Parathyroid adenoma (tissue), 2 donors: ENCODE measurements around the gene KIF22.

ENCODE experiments used
- H2AFZ ChIP-seq: fragments of 300-600 bp; sonication (generic); one replicate; pipeline ENCODE4 v1.7.0; 2017; ENCODE audit warnings: antibody characterized with exemption, mild to moderate bottlenecking
- H3K27ac ChIP-seq: fragments of 300-600 bp; sonication (generic); one replicate; pipeline ENCODE4 v1.7.0; 2017
- H3K27me3 ChIP-seq: fragments of 300-600 bp; sonication (generic); one replicate; pipeline ENCODE4 v1.7.0; 2017; ENCODE audit warnings: low read length; ENCODE audit not compliant: control insufficient read depth, insufficient read depth
- H3K36me3 ChIP-seq: fragments of 300-600 bp; sonication (generic); one replicate; pipeline ENCODE4 v1.7.0; 2017; ENCODE audit warnings: low read length; ENCODE audit not compliant: control insufficient read depth, insufficient read depth
- H3K4me1 ChIP-seq: fragments of 300-600 bp; sonication (generic); one replicate; pipeline ENCODE4 v1.7.0; 2017; ENCODE audit warnings: control low read depth
- H3K4me2 ChIP-seq: fragments of 300-600 bp; sonication (generic); one replicate; pipeline ENCODE4 v1.7.0; 2017; ENCODE audit warnings: low read length
- H3K4me3 ChIP-seq: fragments of 300-600 bp; sonication (generic); one replicate; pipeline ENCODE4 v1.7.0; 2017; ENCODE audit warnings: low read depth, low read length
- H3K79me2 ChIP-seq: fragments of 300-600 bp; sonication (generic); one replicate; pipeline ENCODE4 v1.7.0; 2017; ENCODE audit warnings: control low read depth
- H3K9ac ChIP-seq: fragments of 300-600 bp; sonication (generic); one replicate; pipeline ENCODE4 v1.7.0; 2017; ENCODE audit warnings: mild to moderate bottlenecking
- H3K9me3 ChIP-seq: fragments of 300-600 bp; sonication (generic); one replicate; pipeline ENCODE4 v1.7.0; 2017; ENCODE audit warnings: low read length; ENCODE audit not compliant: control insufficient read depth
- CTCF ChIP-seq: fragments of 300-600 bp; sonication (generic); IDR thresholded peaks from one replicate; pipeline ENCODE4 v1.7.0; 2017; ENCODE audit warnings: antibody characterized with exemption, mild to moderate bottlenecking
- donor health status: primary hyperparathyroidism.

The KIF22 gene

GRCh38 chr16:29806099-29806579 lies 15.6 kb downstream of the KIF22 start, which contains the start of gene MAZ:
TSS of gene MAZ (plus strand) at chr16:29806529. CDS start at chr16:29806702, 173 bp downstream.
- TF ChIP-seq CTCF, result no peak
- Histone ChIP-seq H2AFZ (peak within 1 kb of the TSS; percentile 78), H3K9me3 (no peaks in the 10 kb centered on the region), H3K4me3 (peak within 1 kb of the TSS; percentile 97), H3K79me2 (no peaks in the 10 kb centered on the region), H3K36me3 (no peaks in the 10 kb centered on the region), H3K4me1 (peaks cover 25% of the 10 kb centered on the region), H3K27me3 (no peaks in the 10 kb centered on the region), H3K9ac (no peak within 1 kb of the TSS), H3K4me2 (peak within 1 kb of the TSS; percentile 83), H3K27ac (peak within 1 kb of the TSS; percentile 84)

GRCh38 chr16:29806641-29807425 lies 16.3 kb downstream of the KIF22 start:
- peaks cover 26% of the 10 kb centered on the region for H3K4me1 ChIP-seq
- H3K4me2 ChIP-seq, result peak overlapping the region; percentile 83
- H2AFZ ChIP-seq, result peak overlapping the region; percentile 65
- H3K27me3 ChIP-seq, result no peaks in the 10 kb centered on the region
- TF ChIP-seq CTCF, result no peak
- H3K27ac ChIP-seq, result peak overlapping the region; percentile 82
- no peaks in the 10 kb centered on the region for H3K36me3 ChIP-seq
- H3K9me3 ChIP-seq, result no peaks in the 10 kb centered on the region
- H3K9ac ChIP-seq, result no peak overlapping the region
- H3K4me3 ChIP-seq, result peak overlapping the region; percentile 61
- H3K79me2 ChIP-seq, result no peaks in the 10 kb centered on the region

DNA sequence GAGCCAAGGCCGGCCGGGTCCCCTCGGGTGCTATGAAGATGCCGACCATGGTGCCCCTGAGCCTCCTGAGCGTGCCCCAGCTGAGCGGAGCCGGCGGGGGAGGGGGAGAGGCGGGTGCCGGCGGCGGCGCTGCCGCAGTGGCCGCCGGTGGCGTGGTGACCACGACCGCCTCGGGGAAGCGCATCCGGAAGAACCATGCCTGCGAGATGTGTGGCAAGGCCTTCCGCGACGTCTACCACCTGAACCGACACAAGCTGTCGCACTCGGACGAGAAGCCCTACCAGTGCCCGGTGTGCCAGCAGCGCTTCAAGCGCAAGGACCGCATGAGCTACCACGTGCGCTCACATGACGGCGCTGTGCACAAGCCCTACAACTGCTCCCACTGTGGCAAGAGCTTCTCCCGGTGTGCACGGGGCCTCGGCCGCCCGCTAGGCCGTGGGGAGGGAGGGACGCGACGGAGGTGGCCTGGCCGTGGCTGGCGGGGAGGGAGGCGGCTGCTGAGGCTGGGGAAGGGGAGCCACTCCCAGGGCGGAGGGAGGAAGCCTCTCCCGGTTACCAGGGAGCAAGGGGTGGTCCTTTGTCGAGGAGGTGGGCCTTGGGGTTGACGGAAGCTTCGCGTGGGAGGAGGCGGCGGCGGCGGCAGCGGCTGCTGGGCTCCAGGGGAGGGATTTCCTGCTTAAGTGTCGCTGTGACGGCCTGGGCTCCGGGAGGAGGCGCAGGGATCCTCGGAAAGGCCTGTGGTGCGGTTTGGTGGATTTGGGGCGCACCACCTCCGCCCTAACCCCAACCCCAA lies 17.1 kb downstream of the KIF22 start:
- peaks cover 26% of the 10 kb centered on the region for H3K4me1 ChIP-seq
- TF ChIP-seq CTCF, result peak; percentile 49
- no peaks in the 10 kb centered on the region for H3K9me3 ChIP-seq
- H3K79me2 ChIP-seq, result no peaks in the 10 kb centered on the region
- H3K27me3 ChIP-seq, result no peaks in the 10 kb centered on the region
- H2AFZ ChIP-seq, result peak overlapping the region; percentile 65
- no peaks in the 10 kb centered on the region for H3K36me3 ChIP-seq
- peak overlapping the region; percentile 61 for H3K4me3 ChIP-seq
- H3K4me2 ChIP-seq, result peak overlapping the region; percentile 83
- H3K27ac ChIP-seq, result peak overlapping the region; percentile 82
- H3K9ac ChIP-seq, result no peak overlapping the region

GRCh38 chr16:29808219-29808900 lies 17.8 kb downstream of the KIF22 start:
- Histone ChIP-seq H2AFZ (peak overlapping the region; percentile 64), H3K4me1 (peaks cover 27% of the 10 kb centered on the region), H3K9me3 (no peaks in the 10 kb centered on the region), H3K36me3 (no peaks in the 10 kb centered on the region), H3K79me2 (no peaks in the 10 kb centered on the region), H3K4me2 (peak overlapping the region; percentile 83), H3K4me3 (peak overlapping the region; percentile 61), H3K9ac (no peak overlapping the region), H3K27me3 (no peaks in the 10 kb centered on the region), H3K27ac (peak overlapping the region; percentile 82)
- no peak for TF ChIP-seq CTCF
